GM12801 (cell line): ENCODE data around the gene PDE11A.

Experiments used
- TF ChIP-seq, protein P1 (sequence below): IDR thresholded peaks from one replicate; pipeline ENCODE4 v1.5.1; 2011; ENCODE audit warnings: control low read depth; ENCODE audit not compliant: insufficient read length; ENCODE audit errors: extremely low read depth

The PDE11A gene

DNA sequence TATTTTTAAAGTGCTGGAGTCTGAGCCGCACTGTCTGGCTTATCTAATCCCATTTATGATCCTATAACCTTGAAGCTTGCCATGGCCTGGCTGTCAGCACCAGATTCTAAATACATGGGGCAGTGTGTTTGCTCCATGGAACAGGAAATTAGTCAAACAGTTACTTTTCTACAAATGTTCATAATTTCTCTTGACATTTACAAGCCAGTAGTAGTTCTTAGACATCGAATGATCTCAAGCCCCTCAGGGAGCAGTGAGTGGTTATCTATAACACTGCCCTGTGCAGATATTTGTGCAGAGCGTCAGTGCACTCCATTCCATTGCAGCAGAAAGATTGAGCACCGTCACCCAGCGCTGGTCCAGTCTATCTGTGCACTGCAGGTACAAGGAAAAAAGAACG, 474.8 kb downstream of the PDE11A start:
- TF ChIP-seq, protein P1, sequence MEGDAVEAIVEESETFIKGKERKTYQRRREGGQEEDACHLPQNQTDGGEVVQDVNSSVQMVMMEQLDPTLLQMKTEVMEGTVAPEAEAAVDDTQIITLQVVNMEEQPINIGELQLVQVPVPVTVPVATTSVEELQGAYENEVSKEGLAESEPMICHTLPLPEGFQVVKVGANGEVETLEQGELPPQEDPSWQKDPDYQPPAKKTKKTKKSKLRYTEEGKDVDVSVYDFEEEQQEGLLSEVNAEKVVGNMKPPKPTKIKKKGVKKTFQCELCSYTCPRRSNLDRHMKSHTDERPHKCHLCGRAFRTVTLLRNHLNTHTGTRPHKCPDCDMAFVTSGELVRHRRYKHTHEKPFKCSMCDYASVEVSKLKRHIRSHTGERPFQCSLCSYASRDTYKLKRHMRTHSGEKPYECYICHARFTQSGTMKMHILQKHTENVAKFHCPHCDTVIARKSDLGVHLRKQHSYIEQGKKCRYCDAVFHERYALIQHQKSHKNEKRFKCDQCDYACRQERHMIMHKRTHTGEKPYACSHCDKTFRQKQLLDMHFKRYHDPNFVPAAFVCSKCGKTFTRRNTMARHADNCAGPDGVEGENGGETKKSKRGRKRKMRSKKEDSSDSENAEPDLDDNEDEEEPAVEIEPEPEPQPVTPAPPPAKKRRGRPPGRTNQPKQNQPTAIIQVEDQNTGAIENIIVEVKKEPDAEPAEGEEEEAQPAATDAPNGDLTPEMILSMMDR: no peak

DNA sequence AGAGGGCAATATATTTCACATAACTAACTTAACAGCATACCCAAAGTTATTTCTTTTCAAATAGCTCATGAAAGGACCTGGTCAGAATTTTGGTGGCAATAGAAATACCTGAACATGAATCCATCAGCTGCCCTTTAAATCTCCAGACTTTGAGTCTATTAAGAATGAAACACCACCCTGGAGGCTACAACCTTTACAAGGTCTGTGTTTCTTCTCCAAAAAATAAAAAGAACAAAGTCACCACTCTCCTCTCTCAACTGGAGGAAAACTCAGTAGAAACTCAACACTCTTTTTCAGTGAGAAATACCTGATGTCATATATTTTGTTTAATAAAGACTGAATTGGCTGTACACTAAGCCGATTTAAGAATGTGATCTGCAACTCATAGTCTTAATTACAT, 475.7 kb downstream of the PDE11A start:
- TF ChIP-seq, protein P1: no peak

DNA sequence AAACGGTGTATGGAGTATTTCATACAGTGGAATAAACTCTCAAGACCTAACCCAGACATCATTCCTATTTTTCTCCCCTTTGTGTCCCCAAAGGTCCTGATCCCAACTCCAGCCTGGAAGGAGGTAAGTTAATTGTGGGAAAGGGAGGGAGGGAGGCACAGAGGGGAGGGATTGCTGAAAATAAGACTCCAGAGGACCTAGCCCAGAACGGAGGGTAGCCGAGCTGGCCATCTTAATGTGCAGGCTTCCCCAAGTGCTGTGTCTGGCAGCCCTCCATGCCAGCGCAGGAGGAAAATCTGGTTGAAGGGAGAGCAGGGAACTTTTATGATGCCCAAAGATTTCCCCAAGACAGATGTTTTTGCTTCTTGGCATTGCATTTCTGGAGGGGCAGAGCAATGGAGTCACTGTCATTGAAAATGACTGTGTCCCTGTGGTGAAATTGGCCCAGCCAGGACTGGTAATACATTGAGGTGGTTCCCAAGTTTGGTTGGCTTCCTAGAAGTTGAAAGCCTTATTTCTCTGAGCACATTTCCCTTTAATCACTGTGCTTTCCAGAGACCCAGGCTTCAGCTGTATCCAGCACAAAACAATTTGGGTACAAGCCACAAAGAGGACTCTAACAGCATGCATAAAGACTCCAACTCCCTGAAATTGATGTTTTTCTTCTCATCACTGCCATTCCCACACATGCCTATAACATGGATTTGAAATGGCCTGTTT, 477.3 kb downstream of the PDE11A start:
- TF ChIP-seq, protein P1: no peak

DNA sequence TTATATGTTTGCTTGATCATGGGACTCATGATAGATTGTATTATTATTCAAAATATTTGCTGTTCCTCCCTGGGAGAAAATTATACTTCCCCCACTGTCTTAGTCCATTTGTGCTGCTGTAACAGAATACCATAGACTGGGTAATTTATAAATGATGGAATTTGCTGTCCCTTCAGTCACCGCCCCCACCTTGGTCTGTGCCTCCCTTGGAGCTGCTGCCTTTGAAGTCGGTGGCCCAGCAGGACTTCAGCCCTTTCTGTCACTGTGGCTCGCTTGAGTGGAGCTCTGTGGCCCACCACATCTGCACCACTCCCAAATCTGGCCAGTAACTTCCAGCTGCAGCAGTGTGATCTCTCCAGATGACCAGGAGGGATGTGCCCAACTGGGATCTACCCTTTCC, 479.2 kb downstream of the PDE11A start:
- TF ChIP-seq, protein P1: no peak

DNA sequence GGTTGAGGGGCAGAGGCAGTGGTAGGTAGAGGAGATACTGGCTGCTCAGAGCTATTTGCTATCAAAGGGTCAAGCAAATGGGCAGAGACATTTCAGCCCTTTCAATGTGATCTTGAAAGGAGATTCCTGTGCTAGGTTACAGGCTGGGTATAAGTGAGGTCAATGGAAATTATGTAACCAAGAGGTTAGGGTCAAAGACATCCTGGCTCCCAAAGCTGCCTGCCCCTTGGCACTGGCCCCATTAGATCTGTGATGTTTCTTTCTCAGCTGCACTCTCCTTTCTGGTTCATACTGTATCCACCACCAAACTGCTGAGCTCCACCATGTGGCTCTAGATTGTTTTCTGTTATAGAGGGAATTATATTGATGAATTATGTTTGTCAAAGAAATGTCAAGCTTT, 479.6 kb downstream of the PDE11A start:
- TF ChIP-seq, protein P1: no peak

DNA sequence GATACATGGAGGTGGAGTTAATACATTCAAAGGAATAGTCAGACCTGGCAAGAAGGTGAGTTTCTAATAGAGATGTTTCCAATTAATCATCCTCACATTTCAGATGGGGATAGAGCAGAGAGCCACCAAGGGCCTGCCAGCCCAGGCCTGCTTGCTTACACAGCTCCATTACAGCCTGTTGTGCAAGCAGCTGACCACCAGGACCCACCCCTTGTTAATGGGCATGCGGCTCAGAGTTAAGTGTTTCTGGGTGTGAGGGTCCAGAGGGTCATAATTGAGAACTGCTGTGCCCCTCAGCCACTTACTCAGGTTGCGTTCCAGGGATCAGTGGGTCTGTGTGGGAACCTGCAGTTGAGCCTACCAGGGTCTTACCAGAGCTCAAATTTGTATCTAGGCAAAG, 480.2 kb downstream of the PDE11A start:
- TF ChIP-seq, protein P1: no peak

DNA sequence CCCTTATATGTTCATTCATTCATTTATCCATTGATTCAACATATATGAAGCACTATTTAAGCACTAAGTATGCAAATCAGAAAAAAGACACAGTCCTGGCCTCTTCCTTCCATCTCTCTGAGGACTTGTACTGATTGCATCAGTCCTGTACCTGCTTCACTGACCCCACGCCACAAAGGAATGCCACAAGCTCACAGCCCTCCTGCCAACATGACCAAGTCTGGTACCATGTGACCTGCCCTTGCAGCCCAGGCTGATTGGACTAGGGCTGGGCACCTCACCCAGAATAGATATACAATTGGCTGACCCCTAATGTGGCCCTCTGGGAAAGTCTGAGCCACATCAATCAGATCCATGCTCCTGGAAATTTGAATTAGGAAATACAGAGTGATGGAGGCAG, 483.4 kb downstream of the PDE11A start:
- TF ChIP-seq, protein P1: no peak

DNA sequence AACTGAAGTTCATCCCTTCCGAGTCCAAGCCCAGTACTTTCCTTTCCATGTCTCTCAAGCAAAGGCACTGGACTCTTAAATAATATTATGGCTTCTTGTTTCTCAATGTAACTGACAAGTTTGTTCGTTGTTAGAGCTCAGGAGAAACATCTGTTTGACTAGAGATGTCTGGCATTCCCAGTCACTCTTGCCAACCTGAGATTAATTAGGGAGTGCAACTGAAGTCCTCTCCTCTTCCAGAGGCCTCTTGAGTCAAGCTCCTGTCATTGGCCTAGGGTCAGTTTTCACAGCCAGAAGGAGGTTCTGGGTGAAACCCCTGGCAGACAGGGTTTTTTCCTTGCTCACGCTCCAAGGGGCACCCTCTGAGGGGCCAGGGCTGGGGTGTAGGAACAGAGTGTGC, 483.9 kb downstream of the PDE11A start:
- TF ChIP-seq, protein P1: no peak
